Kidney (tissue), 14 donors: ENCODE data around the gene TPR. TPM values are rescaled to one million over a fixed set of nuclear protein-coding genes. Genes with fewer than 3 reads are reported as not detected.

ENCODE experiments used
- DNase-seq, 5 donors: peaks; one replicate each; pipeline ENCODE4 v3.0.0-alpha.2; 2013 to 2020
- FAIRE-seq: peaks from 2 replicates; lab custom pipeline; 2012; peaks lifted over from hg19 to GRCh38; lab: Jason Lieb, UNC
- H3K27ac ChIP-seq, 2 donors: one replicate each; pipeline ENCODE4 v1.7.0; 2013; ENCODE audit warnings: low read depth in 2 of 2, low read length in 2 of 2, inconsistent platforms in 1 of 2
- H3K27me3 ChIP-seq: one replicate; pipeline ENCODE4 v1.7.1; 2013; ENCODE audit warnings: low read length, inconsistent platforms; ENCODE audit not compliant: control insufficient read depth, insufficient read depth
- H3K36me3 ChIP-seq, 3 donors: one replicate each; pipeline versions ENCODE4 v1.7.0 to v1.7.1; 2013; ENCODE audit warnings: low read length in 3 of 3, control low read depth in 1 of 3, inconsistent platforms in 1 of 3; ENCODE audit not compliant: insufficient read depth in 3 of 3, control insufficient read depth in 2 of 3
- H3K4me1 ChIP-seq, 3 donors: one replicate each; pipeline versions ENCODE4 v1.7.0 to v1.7.1; 2013; ENCODE audit warnings: low read length in 3 of 3, inconsistent platforms in 1 of 3, low read depth in 1 of 3; ENCODE audit not compliant: control insufficient read depth in 2 of 3, insufficient read depth in 2 of 3
- H3K4me3 ChIP-seq, 3 donors: one replicate each; pipeline versions ENCODE4 v1.7.0 to v1.8.1; 2013; ENCODE audit warnings: low read length in 3 of 3, control low read depth in 1 of 3, inconsistent platforms in 1 of 3
- H3K9ac ChIP-seq, 3 donors: one replicate each; pipeline versions ENCODE4 v1.7.0 to v1.7.1; 2013; ENCODE audit warnings: low read length in 3 of 3, control low read depth in 1 of 3, inconsistent platforms in 1 of 3
- H3K9me3 ChIP-seq, 3 donors: one replicate each; pipeline versions ENCODE4 v1.7.0 to v1.7.1; 2013; ENCODE audit warnings: low read length in 3 of 3, control low read depth in 1 of 3, inconsistent platforms in 1 of 3; ENCODE audit not compliant: control insufficient read depth in 2 of 3, insufficient read depth in 1 of 3
- intact Hi-C: fragments of 100-400 bp; cut with DNase I; formaldehyde crosslinking; loops from one replicate; pipeline ENCODE4 v1.11.1; 2022
- polyA plus RNA-seq: library from polyadenylated mRNA; stranded (reverse); fragments of 350-450 nt; fragmentation: Illumina TruSeq; extraction: RNeasy Lipid Tissue Mini Kit (QIAGEN cat#74804); gene quantifications from one replicate; pipeline ENCODE4 v1.2.3, GENCODE V29; 2014; ENCODE audit warnings: low read depth, low replicate concordance; ENCODE audit not compliant: insufficient read depth
- total RNA-seq: library from RNA; stranded (reverse); fragmentation: NEBNext Ultra II Directional; extraction: Animal tissue kit (Norgen Biotek cat#: 25700); gene quantifications from one replicate; pipeline ENCODE4 v1.2.1, GENCODE V29; 2021
- TF ChIP-seq, protein P1 (sequence below): IDR thresholded peaks from 3 replicates; pipeline ENCODE4 v1.5.1; 2012; ENCODE audit warnings: mild to moderate bottlenecking, moderate library complexity, borderline replicate concordance; ENCODE audit not compliant: insufficient read depth; ENCODE audit errors: extremely low read depth
- donor health status: control.
- donor health status: control.
- donor health status: control.
- donor health status: control.
- donor health status: control.
- donor health status: DM: yes; HTN: yes; CAD: no.
- donor health status: Normal renal cell carcinoma (clear cell type).

Gene TPR
- total and polyA plus RNA-seq, 2 donors from 2014 or later, result 27.4 to 89.9 TPM

DNA sequence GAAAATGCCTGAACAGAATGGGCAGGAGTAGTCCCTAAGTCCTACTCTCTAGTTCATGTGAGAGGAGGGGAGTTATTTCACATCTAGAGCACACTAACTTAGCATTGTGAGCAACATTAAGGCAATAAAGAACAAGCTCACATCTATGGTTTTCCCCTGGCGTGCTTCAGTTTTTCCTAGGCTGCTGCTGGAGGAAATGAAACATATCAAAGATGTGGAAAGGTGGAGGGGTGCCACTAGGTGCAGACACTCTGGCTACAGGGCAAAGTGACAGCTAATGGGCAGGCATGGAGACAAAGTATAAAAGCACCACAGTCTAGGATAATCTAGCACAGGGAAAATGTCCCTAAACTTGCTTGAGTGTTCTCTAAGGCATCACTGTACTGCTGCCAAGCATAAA lies 82.2 kb downstream of the TPR start:
- Histone ChIP-seq H3K4me3 (no peak overlapping the region), H3K9ac (no peak overlapping the region), H3K27me3 (no peaks in the 10 kb centered on the region), H3K4me1 (no peaks in the 10 kb centered on the region), H3K9me3 (no peaks in the 10 kb centered on the region), H3K27ac (no peak overlapping the region), H3K36me3 (no peaks in the 10 kb centered on the region)
- FAIRE-seq (no peak), DNase-seq (no peak)
- intact Hi-C loops, result no loop called here
- TF ChIP-seq, protein P1, sequence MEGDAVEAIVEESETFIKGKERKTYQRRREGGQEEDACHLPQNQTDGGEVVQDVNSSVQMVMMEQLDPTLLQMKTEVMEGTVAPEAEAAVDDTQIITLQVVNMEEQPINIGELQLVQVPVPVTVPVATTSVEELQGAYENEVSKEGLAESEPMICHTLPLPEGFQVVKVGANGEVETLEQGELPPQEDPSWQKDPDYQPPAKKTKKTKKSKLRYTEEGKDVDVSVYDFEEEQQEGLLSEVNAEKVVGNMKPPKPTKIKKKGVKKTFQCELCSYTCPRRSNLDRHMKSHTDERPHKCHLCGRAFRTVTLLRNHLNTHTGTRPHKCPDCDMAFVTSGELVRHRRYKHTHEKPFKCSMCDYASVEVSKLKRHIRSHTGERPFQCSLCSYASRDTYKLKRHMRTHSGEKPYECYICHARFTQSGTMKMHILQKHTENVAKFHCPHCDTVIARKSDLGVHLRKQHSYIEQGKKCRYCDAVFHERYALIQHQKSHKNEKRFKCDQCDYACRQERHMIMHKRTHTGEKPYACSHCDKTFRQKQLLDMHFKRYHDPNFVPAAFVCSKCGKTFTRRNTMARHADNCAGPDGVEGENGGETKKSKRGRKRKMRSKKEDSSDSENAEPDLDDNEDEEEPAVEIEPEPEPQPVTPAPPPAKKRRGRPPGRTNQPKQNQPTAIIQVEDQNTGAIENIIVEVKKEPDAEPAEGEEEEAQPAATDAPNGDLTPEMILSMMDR, result no peak

DNA sequence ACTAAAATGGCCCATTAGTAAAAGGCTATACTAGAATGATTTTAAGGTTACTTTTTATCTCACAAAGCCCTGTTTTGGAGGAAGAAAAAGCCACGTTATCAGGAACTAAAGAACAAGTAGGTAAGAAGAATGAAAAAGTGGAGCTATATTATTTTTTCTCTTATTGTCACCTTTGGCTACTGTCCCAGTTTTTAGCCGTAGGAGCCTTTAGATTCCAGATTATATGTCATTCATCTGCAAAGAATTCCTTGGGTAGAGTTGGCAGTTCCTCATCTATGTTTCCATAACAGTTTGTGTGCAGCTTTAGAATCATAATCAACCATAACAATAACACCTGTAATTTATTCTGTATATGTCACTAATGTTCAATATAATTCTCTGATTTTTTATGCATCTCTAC lies 83.8 kb downstream of the TPR start:
- no peaks in the 10 kb centered on the region for H3K9me3 ChIP-seq
- H3K4me3 ChIP-seq, result no peak overlapping the region
- FAIRE-seq (no peak), DNase-seq (no peak)
- H3K4me1 ChIP-seq, result no peaks in the 10 kb centered on the region
- no peak overlapping the region for H3K27ac ChIP-seq
- H3K27me3 ChIP-seq, result no peaks in the 10 kb centered on the region
- H3K9ac ChIP-seq, result no peak overlapping the region
- intact Hi-C loops, result no loop called here
- TF ChIP-seq, protein P1, result no peak
- H3K36me3 ChIP-seq, result no peaks in the 10 kb centered on the region

DNA sequence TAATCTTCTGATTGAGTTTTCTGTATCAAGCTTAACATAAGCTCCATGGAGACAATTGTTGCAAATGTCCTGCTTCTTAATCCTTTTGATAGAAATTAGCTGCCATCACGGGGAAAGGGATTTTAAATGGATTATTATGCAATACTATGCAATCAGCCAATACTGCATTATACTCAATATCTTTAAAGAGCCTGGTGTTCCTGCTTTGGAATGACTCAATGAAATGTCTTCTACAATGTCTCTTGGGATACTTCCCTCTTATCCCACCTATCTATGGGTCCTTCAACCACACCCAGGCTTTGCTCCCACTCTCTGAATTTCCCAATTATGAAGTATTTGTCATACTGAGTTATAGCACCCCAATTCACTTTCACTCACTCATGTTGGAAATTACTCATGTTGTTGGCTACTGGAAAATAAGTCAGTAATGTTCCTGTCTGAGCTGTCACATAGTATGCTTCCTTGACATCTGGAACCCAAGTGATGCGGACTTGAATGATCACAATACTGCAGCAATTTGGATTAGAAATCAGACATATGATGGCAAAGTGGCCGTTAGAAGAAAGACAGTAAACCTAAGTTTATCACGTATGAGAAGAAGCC lies 85.0 kb downstream of the TPR start:
- no peaks in the 10 kb centered on the region for H3K9me3 ChIP-seq
- no peaks in the 10 kb centered on the region for H3K27me3 ChIP-seq
- intact Hi-C loops, result no loop called here
- H3K4me1 ChIP-seq, result no peaks in the 10 kb centered on the region
- H3K4me3 ChIP-seq, result no peak overlapping the region
- no peak overlapping the region for H3K9ac ChIP-seq
- no peaks in the 10 kb centered on the region for H3K36me3 ChIP-seq
- TF ChIP-seq, protein P1, result no peak
- no peak for FAIRE-seq
- DNase-seq, result no peak
- H3K27ac ChIP-seq, result no peak overlapping the region
